Liver (tissue), 9 donors: ENCODE results near the gene TGM2. TPM values are rescaled to one million over a fixed set of nuclear protein-coding genes. Genes with fewer than 3 reads are reported as not detected.
A peak's percentile ranks its signal among the peaks of the same experiment; 100 is the strongest.

Source experiments
- DNase-seq: peaks from one replicate; pipeline ENCODE4 v3.0.0-alpha.2; 2017; ENCODE audit warnings: low spot score
- H3K27ac ChIP-seq, 2 donors: one replicate each; pipeline ENCODE4 v1.7.0; 2013; ENCODE audit warnings: inconsistent platforms in 2 of 2, low read length in 2 of 2, control low read depth in 1 of 2, low read depth in 1 of 2, mild to moderate bottlenecking in 1 of 2
- H3K27me3 ChIP-seq, 4 donors: one replicate each; pipeline versions ENCODE4 v1.6.1 to v1.7.0; 2013; ENCODE audit warnings: low read length in 3 of 4, inconsistent platforms in 1 of 4, mild to moderate bottlenecking in 1 of 4, moderate library complexity in 1 of 4; ENCODE audit not compliant: control insufficient read depth in 4 of 4, insufficient read depth in 4 of 4
- H3K36me3 ChIP-seq, 4 donors: one replicate each; pipeline versions ENCODE4 v1.6.1 to v1.7.0; 2013; ENCODE audit warnings: low read length in 3 of 4, mild to moderate bottlenecking in 3 of 4, low read depth in 1 of 4, moderate library complexity in 1 of 4; ENCODE audit not compliant: control insufficient read depth in 4 of 4, insufficient read depth in 3 of 4
- H3K4me1 ChIP-seq, 4 donors: one replicate each; pipeline versions ENCODE4 v1.6.1 to v1.7.0; 2013; ENCODE audit warnings: low read length in 3 of 4, mild to moderate bottlenecking in 3 of 4, moderate library complexity in 1 of 4; ENCODE audit not compliant: control insufficient read depth in 4 of 4, insufficient read depth in 4 of 4
- H3K4me3 ChIP-seq, 3 donors: one replicate each; pipeline versions ENCODE4 v1.6.1 to v1.7.0; 2013; ENCODE audit warnings: low read length in 3 of 3, control low read depth in 1 of 3, low read depth in 1 of 3, mild to moderate bottlenecking in 1 of 3
- H3K9ac ChIP-seq, 2 donors: one replicate each; pipeline ENCODE4 v1.7.0; 2013; ENCODE audit warnings: low read length in 2 of 2, mild to moderate bottlenecking in 2 of 2, moderate library complexity in 2 of 2, control low read depth in 1 of 2, low read depth in 1 of 2
- H3K9me3 ChIP-seq, 4 donors: one replicate each; pipeline versions ENCODE4 v1.6.1 to v1.7.0; 2013; ENCODE audit warnings: low read length in 3 of 4; ENCODE audit not compliant: control insufficient read depth in 4 of 4
- ATF3 ChIP-seq: IDR thresholded peaks from 2 replicates; pipeline ENCODE4 v1.6.1; 2016; ENCODE audit warnings: antibody characterized with exemption
- CTCF ChIP-seq: fragments of 150-350 bp; IDR thresholded peaks from 2 replicates; pipeline ENCODE4 v1.5.1; 2017; ENCODE audit warnings: improper control_type of control experiment, low read depth, low read length; ENCODE audit not compliant: missing input control
- EGR1 ChIP-seq, 2 donors: IDR thresholded peaks; 2 replicates each; pipeline ENCODE4 v1.6.1; 2016 to 2018; ENCODE audit warnings: antibody characterized with exemption in 2 of 2, low read depth in 2 of 2
- FOXA1 ChIP-seq: IDR thresholded peaks from 2 replicates; pipeline ENCODE4 v1.6.1; 2016; ENCODE audit warnings: antibody characterized with exemption
- FOXA2 ChIP-seq: IDR thresholded peaks from 2 replicates; pipeline ENCODE4 v1.6.1; 2016; ENCODE audit warnings: antibody characterized with exemption
- GABPA ChIP-seq, 2 donors: IDR thresholded peaks in 1 of 2; conservative IDR thresholded peaks in 1 of 2; 2 replicates each; pipeline ENCODE4 v1.6.1; 2016; ENCODE audit warnings: antibody characterized with exemption in 2 of 2, mild to moderate bottlenecking in 1 of 2, moderate library complexity in 1 of 2
- HNF4A ChIP-seq, 2 donors: conservative IDR thresholded peaks; 2 replicates each; pipeline ENCODE4 v1.6.1; 2016; ENCODE audit warnings: antibody characterized with exemption in 2 of 2, mild to moderate bottlenecking in 2 of 2
- HNF4G ChIP-seq: IDR thresholded peaks from 2 replicates; pipeline ENCODE4 v1.6.1; 2016; ENCODE audit warnings: antibody characterized with exemption
- JUND ChIP-seq, 2 donors: IDR thresholded peaks; 2 replicates each; pipeline ENCODE4 v1.6.1; 2016; ENCODE audit warnings: antibody characterized with exemption in 2 of 2
- NR2F2 ChIP-seq: IDR thresholded peaks from 2 replicates; pipeline ENCODE4 v1.6.1; 2016; ENCODE audit warnings: antibody characterized with exemption
- RAD21 ChIP-seq, 2 donors: IDR thresholded peaks; 2 replicates each; pipeline ENCODE4 v1.6.1; 2016; ENCODE audit warnings: antibody characterized with exemption in 2 of 2, mild to moderate bottlenecking in 2 of 2
- REST ChIP-seq: IDR thresholded peaks from 2 replicates; pipeline ENCODE4 v1.6.1; 2016; ENCODE audit warnings: antibody characterized with exemption, mild to moderate bottlenecking
- RXRA ChIP-seq, 2 donors: IDR thresholded peaks; 2 replicates each; pipeline ENCODE4 v1.6.1; 2017 to 2018; ENCODE audit warnings: antibody characterized with exemption in 2 of 2, mild to moderate bottlenecking in 1 of 2
- SP1 ChIP-seq: IDR thresholded peaks from 2 replicates; pipeline ENCODE4 v1.6.1; 2018; ENCODE audit warnings: antibody characterized with exemption, mild to moderate bottlenecking
- YY1 ChIP-seq: IDR thresholded peaks from 2 replicates; pipeline ENCODE4 v1.6.1; 2016; ENCODE audit warnings: antibody characterized with exemption, mild to moderate bottlenecking
- ZBTB33 ChIP-seq: IDR thresholded peaks from 2 replicates; pipeline ENCODE4 v1.6.1; 2016; ENCODE audit warnings: antibody characterized with exemption
- WGBS: extraction: QIAGEN DNeasy Blood & Tissue Kit; methylation state at CpG from one replicate; pipeline ENCODE4 v1.1.7; 2013; 5-methylcytosine and 5-hydroxymethylcytosine counted together
- polyA plus RNA-seq, 2 donors: library from polyadenylated mRNA; stranded (reverse) in 1 of 2; unstranded in 1 of 2; fragments of 200-250 nt in 1 of 2; fragments of >200 nt in 1 of 2; fragmentation: Nextera tagmentation in 1 of 2; extraction: Ambion mirVana in 1 of 2; gene quantifications; one replicate each; pipeline versions ENCODE4 v1.2.1 to v1.2.3, GENCODE V29; 2013 to 2015
- total RNA-seq, 2 donors: library from RNA; depleted of rRNA; stranded (reverse); fragments of >200 nt; gene quantifications; one replicate each; pipeline ENCODE4 v1.2.3, GENCODE V29; 2014
- donor health status: healthy.
- donor health status: healthy.
- donor health status: healthy.
- donor health status: healthy.
- donor health status: healthy.

The TGM2 gene
- total and polyA plus RNA-seq, 4 donors, result 106 to 375 (median 190) TPM

- Histone ChIP-seq H3K27me3 (no peaks in the 10 kb centered on the region), H3K9ac (no peak overlapping the region), H3K36me3 (peaks cover 9 to 48% (median 28%) of the 10 kb centered on the region in 4 donors), H3K4me3 (no peak overlapping the region), H3K9me3 (no peaks in the 10 kb centered on the region), H3K27ac (peak overlapping the region in 1 of 2 donors; percentile 48), H3K4me1 (peaks cover 5 to 80% (median 48%) of the 10 kb centered on the region in 4 donors)
- TF ChIP-seq EGR1 (IDR thresholded peaks at IDR 0.05; ENCODE audit: low read depth in 2 of 2) (no peak), REST (no peak), FOXA2 (no peak), CTCF (no peak), JUND (IDR thresholded peaks at IDR 0.05) (no peak), GABPA (IDR thresholded peaks at IDR 0.05 in 1 of 2, conservative IDR thresholded peaks at IDR 0.05 in 1 of 2) (no peak), FOXA1 (no peak), NR2F2 (no peak), HNF4A (conservative IDR thresholded peaks at IDR 0.05) (no peak), RAD21 (IDR thresholded peaks at IDR 0.05) (no peak), SP1 (no peak), HNF4G (no peak), ZBTB33 (no peak), YY1 (no peak)
- WGBS, result 92% methylated on average over 14 of the region's 14 CpGs
- no peak for DNase-seq
Measured at GRCh38 chr20:38161412-38161774, 3.7 kb downstream of the TGM2 start.

- Histone ChIP-seq H3K4me3 (no peak overlapping the region), H3K27ac (peak overlapping the region; percentile 1 to 34), H3K27me3 (no peaks in the 10 kb centered on the region), H3K36me3 (peaks cover 11 to 61% (median 36%) of the 10 kb centered on the region in 4 donors), H3K9ac (no peak overlapping the region), H3K4me1 (peaks cover 5 to 84% (median 55%) of the 10 kb centered on the region in 4 donors), H3K9me3 (no peaks in the 10 kb centered on the region)
- WGBS, result 87% methylated on average over 7 of the region's 7 CpGs
- TF ChIP-seq ATF3, result no peak
- TF ChIP-seq HNF4A (conservative IDR thresholded peaks at IDR 0.05), result no peak
- no peak for TF ChIP-seq NR2F2
- no peak for TF ChIP-seq ZBTB33
- TF ChIP-seq YY1, result no peak
- no peak for TF ChIP-seq HNF4G
- TF ChIP-seq RXRA (IDR thresholded peaks at IDR 0.05), result no peak
- DNase-seq, result peak; percentile 76
Measured at GRCh38 chr20:38159957-38160756, 4.9 kb downstream of the TGM2 start.
